CD4-positive, alpha-beta T cell treated with Interleukin-10 for 1 hour (primary cell): ENCODE results near the gene GTF2H2C.
"Not testable (repeated sequence)": the region's sequence is repeated elsewhere in the genome, so short reads cannot be mapped to it uniquely, and the experiment has no call there.

Source experiments
- DNase-seq: peaks from one replicate; pipeline ENCODE4 v3.0.0-alpha.2; 2020

GTF2H2C gene

DNA sequence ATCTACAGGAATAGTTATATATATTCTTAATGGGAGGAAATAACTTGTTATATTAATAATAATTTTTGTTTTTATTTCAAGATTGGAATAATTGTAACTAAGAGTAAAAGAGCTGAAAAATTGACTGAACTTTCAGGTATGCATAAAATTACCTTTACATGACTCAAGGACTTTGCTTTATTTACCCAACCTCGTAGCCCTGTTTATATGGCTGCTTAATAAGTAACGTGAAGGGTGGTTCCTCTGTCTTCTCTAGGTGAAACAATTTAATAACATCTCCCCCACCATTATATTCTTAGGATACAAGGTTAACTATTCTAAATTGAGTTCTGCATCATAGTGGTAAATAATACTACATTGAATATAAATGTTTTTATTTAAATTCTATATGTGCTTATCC is 8.1 kb downstream of the GTF2H2C start:
- not testable (repeated sequence) for DNase-seq

GRCh38 chr5:69583356-69583755 is 23.4 kb downstream of the GTF2H2C start:
- DNase-seq = not testable (repeated sequence)

GRCh38 chr5:69596114-69596840 is 36.3 kb downstream of the GTF2H2C start:
- DNase-seq = not testable (repeated sequence)

- DNase-seq = not testable (repeated sequence)
These were observed 42.0 kb downstream of the GTF2H2C start for GRCh38 chr5:69601947-69602346.

GRCh38 chr5:69606839-69607238 is 46.8 kb downstream of the GTF2H2C start:
- peak; percentile 1 for DNase-seq

- DNase-seq = not testable (repeated sequence)
These were observed 47.8 kb downstream of the GTF2H2C start for GRCh38 chr5:69607750-69608149.

DNA sequence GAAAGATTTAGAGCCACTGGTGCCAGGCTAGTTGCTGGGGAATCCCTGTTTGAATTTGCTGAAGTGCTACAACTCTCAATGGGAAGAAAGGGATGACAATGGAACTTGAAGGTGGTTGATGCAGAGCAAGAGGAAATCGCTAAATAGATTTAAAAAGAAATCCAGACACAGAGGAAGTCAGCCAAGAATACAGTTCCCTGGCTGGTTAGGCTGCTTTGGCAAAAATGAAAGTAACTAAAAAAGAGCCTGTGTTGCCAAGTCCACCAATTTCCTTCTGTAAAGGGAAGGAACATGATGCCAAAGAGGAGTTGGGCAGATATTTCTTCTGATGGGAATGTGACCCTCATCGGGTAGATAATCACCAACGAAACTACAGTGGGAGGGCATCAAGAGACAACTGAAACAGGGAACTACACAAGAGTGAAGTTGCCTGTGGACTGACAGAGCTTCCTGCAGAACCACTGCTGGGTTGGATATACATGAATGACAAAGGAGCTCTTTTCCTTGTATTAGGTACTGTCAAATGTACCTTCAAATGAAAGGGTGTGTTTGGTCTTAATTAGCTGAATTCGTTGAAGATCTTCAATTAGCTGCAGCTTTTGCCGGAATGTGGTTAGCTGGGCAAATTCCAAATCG is 49.0 kb downstream of the GTF2H2C start:
- DNase-seq = not testable (repeated sequence)

DNA sequence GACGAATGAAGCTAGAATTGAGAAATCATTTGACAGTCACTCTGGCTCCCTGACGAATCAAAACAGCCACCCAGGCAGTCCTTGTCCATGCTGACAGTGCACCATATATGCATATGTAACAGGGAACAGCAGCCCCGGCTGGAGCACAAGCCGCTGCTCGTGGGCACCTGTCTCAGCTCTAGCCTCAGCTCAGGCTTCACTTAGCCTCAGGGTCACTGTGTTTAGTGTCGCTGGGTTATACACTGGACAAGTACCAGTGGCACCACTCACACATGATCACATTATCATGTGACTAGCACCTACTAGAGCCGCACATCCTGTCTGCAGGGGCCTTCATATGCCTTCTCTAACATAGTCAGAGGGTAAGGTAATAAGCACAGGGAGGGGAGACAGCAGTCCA is 54.9 kb downstream of the GTF2H2C start:
- not testable (repeated sequence) for DNase-seq

DNA sequence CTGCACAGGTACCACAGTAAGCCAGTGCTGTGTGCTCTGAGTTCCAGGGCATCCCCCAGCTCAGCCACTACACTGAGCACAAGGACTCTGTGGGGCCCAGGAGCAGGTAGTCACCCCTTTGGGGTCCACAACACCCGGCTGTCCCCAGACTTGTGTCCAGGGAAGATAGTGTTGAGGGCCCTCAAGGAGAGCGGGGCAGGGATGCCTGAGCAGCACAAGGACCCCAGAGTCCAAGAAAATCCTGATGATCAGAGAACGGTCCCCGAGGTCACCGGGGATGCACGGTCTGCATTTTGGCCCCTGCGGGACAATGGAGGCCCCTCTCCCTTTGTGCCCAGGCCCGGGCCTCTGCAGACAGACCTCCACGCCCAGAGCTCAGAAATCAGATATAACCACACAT is 71.9 kb downstream of the GTF2H2C start:
- not testable (repeated sequence) for DNase-seq
